Activated CD8-positive, alpha-beta memory T cell treated with anti-CD3 and anti-CD28 coated beads, Interleukin-2, amount 50 U/mL, for 4 hours (primary cell): ENCODE data around the gene ABRAXAS1.
A peak's percentile ranks its signal among the peaks of the same experiment; 100 is the strongest.
"Not testable (repeated sequence)": the region's sequence is repeated elsewhere in the genome, so short reads cannot be mapped to it uniquely, and the experiment has no call there.

Source experiments
- DNase-seq: peaks from one replicate; pipeline ENCODE4 v3.0.0-alpha.2; 2020

The ABRAXAS1 gene

GRCh38 chr4:83484500-83485461 is at the start of gene ABRAXAS1:
Gene ABRAXAS1, minus strand, starts transcription at chr4:83485100. Its CDS starts 28 bp downstream, at chr4:83485072.
- DNase-seq: peak; percentile 94

- DNase-seq: no peak
These were observed 42.8 kb upstream of the ABRAXAS1 start for GRCh38 chr4:83527671-83528070.

GRCh38 chr4:83522239-83522638 is 37.3 kb upstream of the ABRAXAS1 start:
- DNase-seq: no peak

DNA sequence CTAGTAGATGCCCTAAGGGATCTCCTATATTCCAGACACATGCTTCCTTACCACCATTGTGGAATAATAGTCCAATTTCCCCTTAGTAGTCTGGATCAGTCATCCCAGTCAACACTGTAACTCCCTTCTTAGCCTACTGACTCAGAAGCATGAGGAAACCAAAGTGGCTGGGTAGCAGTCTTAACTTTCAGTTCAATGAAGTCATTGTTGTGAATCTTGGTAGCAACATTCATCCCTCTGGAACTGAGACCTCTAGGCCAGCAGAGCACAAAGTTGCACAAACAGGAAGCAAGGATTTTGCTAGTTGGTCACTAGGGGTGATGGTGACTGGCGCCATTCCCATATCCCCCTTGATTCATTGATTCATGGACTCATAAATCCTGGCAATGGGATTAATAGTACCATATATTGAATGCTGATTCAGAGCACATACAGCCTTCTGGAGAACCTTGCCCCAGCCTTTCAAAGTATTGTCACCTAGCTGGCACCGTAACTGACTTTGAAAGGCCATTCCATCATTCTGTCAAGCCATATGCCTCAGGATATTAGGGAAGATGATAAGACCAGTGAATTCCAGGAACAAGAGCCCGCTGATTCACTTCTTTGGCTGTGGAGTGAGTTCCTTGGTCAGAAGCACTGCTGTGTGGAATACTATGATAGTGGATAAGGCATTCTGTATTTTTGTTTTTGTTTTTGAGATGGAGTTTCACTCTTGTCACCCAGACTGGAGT is 31.3 kb upstream of the ABRAXAS1 start:
- DNase-seq: no peak

DNA sequence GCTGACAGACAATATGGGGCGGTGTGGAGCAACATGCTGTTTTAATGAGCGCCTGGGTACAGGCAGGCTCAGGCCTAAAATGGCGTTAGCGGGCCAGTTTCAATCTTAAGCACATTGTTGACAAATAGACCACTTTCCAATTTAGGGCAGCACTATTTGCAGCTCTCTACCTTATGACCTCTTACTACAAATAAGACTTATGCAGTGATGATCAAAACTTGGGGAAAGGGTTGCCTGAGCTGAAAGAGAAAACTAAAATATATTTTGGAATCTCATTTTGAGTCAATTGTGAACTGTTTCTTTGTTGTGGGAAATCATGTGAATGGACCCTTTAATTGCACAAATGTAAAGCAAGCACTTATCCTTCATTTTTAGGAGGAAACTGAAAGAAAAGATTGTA is 25.5 kb upstream of the ABRAXAS1 start:
- no peak for DNase-seq

DNA sequence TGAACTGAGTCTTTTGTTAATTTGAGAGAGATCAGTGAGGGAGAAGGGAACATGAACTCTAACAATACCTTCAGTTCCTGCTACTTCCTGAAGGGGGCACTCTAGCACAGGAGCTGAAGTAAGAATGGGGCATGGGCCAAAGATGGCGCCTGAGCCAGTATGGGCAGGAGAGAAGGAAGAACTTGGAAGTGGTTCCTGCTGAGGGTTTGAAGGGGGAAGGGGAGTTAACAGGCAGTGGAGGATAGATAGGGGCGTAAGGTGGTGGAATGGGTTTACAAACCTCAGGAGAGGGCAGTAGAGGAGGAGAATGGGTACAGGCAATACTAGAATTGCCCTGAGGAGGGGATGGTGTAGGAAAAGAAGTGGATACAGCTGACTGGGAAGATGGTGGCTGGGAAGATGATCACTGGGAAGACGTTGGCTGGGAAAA is 24.3 kb upstream of the ABRAXAS1 start:
- DNase-seq: peak; percentile 34

GRCh38 chr4:83504996-83505395 is 20.1 kb upstream of the ABRAXAS1 start:
- no peak for DNase-seq

GRCh38 chr4:83504503-83504902 is 19.6 kb upstream of the ABRAXAS1 start:
- DNase-seq: no peak

DNA sequence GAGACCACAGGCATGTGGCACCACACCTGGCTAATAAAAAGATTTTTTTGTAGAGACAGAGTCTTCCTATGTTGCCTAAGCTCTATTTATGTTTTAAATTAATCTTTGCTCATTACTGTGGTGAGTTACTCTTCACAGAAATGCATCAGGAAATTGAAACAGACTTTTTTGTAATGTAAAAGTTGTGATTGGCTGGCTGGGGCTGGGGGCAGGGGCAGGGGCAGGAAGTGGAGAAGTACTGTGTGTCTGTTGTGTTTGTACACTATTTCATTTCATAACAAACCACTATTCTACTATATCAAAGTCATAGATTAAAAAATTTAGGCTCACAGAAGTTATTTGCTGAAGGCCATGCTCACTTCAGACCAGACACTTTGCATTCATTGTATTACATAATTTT is 19.1 kb upstream of the ABRAXAS1 start:
- DNase-seq: no peak

- not testable (repeated sequence) for DNase-seq
These were observed 16.8 kb upstream of the ABRAXAS1 start for GRCh38 chr4:83501671-83502070.

GRCh38 chr4:83498187-83498586 is 13.3 kb upstream of the ABRAXAS1 start:
- no peak for DNase-seq

- not testable (repeated sequence) for DNase-seq
These were observed 11.4 kb upstream of the ABRAXAS1 start for GRCh38 chr4:83496085-83496917.

DNA sequence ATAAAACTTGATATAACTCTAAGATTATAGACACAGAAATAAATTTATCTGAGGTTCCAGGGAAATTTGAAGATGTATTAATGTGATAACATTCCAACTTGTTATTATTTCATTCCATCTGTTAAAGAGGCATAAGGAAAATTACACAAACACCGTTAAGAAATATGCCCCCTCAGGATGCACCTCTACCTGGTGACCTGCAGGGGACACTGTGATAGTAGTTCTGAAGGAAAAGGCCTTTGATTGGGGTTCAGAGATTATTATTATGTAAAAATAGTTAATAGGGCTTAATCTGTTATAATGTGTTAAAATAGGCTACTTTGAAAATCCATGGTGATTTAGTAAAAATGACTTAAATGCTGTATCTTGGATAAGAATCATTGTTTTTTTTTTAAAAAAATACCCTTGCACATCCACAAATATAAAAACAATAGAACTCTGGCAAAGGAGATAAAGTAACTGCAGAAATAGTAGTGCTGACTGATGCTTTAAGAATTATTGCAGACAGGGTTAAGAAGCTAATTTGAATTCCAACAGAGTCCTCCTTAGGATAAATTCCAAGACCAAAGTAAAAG is 6.1 kb upstream of the ABRAXAS1 start:
- no peak for DNase-seq

DNA sequence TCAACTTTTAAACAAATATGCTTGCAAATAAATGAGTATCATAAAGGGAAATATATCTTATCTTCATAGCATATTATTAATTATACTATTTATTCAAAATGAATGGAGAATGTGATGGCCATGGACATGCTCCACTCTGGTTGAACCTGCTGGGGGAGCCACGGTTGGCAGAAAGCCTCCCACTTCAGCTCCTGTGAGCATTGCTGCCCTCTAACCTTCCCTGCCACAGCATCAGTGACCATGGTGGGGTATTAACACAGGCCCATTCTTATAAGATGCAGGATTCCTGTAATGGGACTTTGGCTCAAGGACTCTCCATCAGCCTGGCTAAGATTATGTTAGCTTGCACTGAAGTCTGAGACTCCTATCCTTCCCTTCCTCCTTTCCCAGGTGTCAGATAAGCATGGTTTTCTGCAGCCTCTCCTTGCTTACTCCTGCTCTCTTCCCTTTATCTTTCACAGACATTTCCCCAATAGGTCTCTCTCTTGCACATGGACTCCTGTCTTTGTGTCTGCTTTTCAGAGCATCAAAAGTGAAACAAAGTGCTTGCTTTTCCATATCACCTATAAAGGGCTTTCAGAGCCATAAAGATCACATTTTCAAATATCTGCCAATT is 4.9 kb upstream of the ABRAXAS1 start:
- DNase-seq: no peak

- DNase-seq: no peak
These were observed 1.7 kb upstream of the ABRAXAS1 start for GRCh38 chr4:83486457-83487129.

- DNase-seq: no peak
These were observed 10.9 kb downstream of the ABRAXAS1 start for GRCh38 chr4:83473966-83474365.

DNA sequence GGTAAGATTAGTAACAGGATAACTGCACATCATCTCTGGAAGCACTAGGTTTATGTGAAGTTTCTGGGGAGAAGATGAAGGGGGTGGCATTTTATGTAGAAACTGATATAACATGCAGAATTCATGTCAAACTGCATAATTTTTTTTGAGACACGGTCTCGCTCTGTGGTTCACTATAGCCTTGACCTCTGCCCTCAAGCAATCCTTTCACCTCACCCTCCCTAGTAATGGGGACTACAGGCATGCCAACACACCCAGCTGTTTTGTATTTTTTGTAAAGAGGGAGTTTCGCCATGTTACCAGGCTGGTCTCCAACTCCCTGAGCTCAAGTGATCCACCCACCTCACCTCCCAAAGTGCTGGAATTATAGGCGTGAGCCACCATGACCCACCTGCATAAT is 11.5 kb downstream of the ABRAXAS1 start:
- DNase-seq: no peak

GRCh38 chr4:83456184-83456501 is 28.8 kb downstream of the ABRAXAS1 start:
- DNase-seq: no peak

GRCh38 chr4:83455281-83456183 is 29.4 kb downstream of the ABRAXAS1 start, which contains the start of the genes HELQ and MRPS18C:
Gene HELQ, minus strand, starts transcription at chr4:83455823. Its CDS starts 130 bp downstream, at chr4:83455693.
Gene MRPS18C, plus strand, starts transcription at chr4:83456058. Its CDS starts 20 bp downstream, at chr4:83456078.
- DNase-seq: peak; percentile 90

- DNase-seq: no peak
These were observed 30.2 kb downstream of the ABRAXAS1 start for GRCh38 chr4:83454686-83455085.
